ENCODE data around the gene ST6GAL1.

Gene ST6GAL1

GRCh38 chr3:187036394-187036793, 106.1 kb downstream of the ST6GAL1 start:
- ATAC-seq = no peak
- Mint-ChIP-seq H3K4me1 (peaks cover 62% of the 10 kb centered on the region), H3K36me3 (ENCODE audit: low read depth) (peaks cover 74% of the 10 kb centered on the region)

GRCh38 chr3:187039100-187039722, 108.9 kb downstream of the ST6GAL1 start:
- Mint-ChIP-seq H3K4me1 (peaks cover 67% of the 10 kb centered on the region), H3K27me3 (no peaks in the 10 kb centered on the region), H3K4me3 (no peak overlapping the region), H3K36me3 (ENCODE audit: low read depth) (peaks cover 79% of the 10 kb centered on the region), H3K27ac (peak overlapping the region; percentile 97), H3K9me3 (peaks cover 11% of the 10 kb centered on the region)
- ATAC-seq (no peak), DNase-seq (no peak)

More at GRCh38 chr3:187036394-187036793, 106.1 kb downstream of the ST6GAL1 start:
- no peak for DNase-seq
- Mint-ChIP-seq H3K9me3 (peaks cover 24% of the 10 kb centered on the region), H3K27ac (no peak overlapping the region), H3K27me3 (no peaks in the 10 kb centered on the region), H3K4me3 (no peak overlapping the region)

GRCh38 chr3:187039723-187040414, 109.5 kb downstream of the ST6GAL1 start:
- ATAC-seq = no peak
- Mint-ChIP-seq H3K9me3 (peaks cover 5% of the 10 kb centered on the region), H3K27me3 (no peaks in the 10 kb centered on the region), H3K4me1 (peaks cover 67% of the 10 kb centered on the region), H3K36me3 (ENCODE audit: low read depth) (peaks cover 77% of the 10 kb centered on the region), H3K4me3 (no peak overlapping the region), H3K27ac (peak overlapping the region; percentile 97)
- DNase-seq = no peak

GRCh38 chr3:187040516-187041361, 110.4 kb downstream of the ST6GAL1 start:
- peak overlapping the region; percentile 97 for H3K27ac Mint-ChIP-seq
- H3K4me3 Mint-ChIP-seq = no peak overlapping the region
- ATAC-seq (no peak), DNase-seq (no peak)
- no peaks in the 10 kb centered on the region for H3K27me3 Mint-ChIP-seq
- H3K36me3 Mint-ChIP-seq (ENCODE audit: low read depth) = peaks cover 79% of the 10 kb centered on the region
- peaks cover 74% of the 10 kb centered on the region for H3K4me1 Mint-ChIP-seq
- no peaks in the 10 kb centered on the region for H3K9me3 Mint-ChIP-seq

- Mint-ChIP-seq H3K36me3 (ENCODE audit: low read depth) (peaks cover 79% of the 10 kb centered on the region), H3K27ac (peak overlapping the region; percentile 97), H3K4me3 (peak overlapping the region; percentile 65), H3K4me1 (peaks cover 83% of the 10 kb centered on the region), H3K27me3 (no peaks in the 10 kb centered on the region), H3K9me3 (no peaks in the 10 kb centered on the region)
- no peak for DNase-seq
- peak; percentile 94 for ATAC-seq
These were observed 111.3 kb downstream of the ST6GAL1 start for GRCh38 chr3:187041362-187042307.

GRCh38 chr3:187042346-187042745, 112.0 kb downstream of the ST6GAL1 start:
- H3K27ac Mint-ChIP-seq = peak overlapping the region; percentile 97
- DNase-seq (no peak), ATAC-seq (no peak)
- H3K27me3 Mint-ChIP-seq = no peaks in the 10 kb centered on the region
- no peaks in the 10 kb centered on the region for H3K9me3 Mint-ChIP-seq
- H3K4me1 Mint-ChIP-seq = peaks cover 89% of the 10 kb centered on the region
- H3K36me3 Mint-ChIP-seq (ENCODE audit: low read depth) = peaks cover 82% of the 10 kb centered on the region
- peak overlapping the region; percentile 65 for H3K4me3 Mint-ChIP-seq

- peaks cover 88% of the 10 kb centered on the region for H3K36me3 Mint-ChIP-seq (ENCODE audit: low read depth)
- H3K4me1 Mint-ChIP-seq = peaks cover 91% of the 10 kb centered on the region
- peak overlapping the region; percentile 97 for H3K27ac Mint-ChIP-seq
- H3K4me3 Mint-ChIP-seq = peak overlapping the region; percentile 65
- no peaks in the 10 kb centered on the region for H3K27me3 Mint-ChIP-seq
- DNase-seq (no peak), ATAC-seq (no peak)
- no peaks in the 10 kb centered on the region for H3K9me3 Mint-ChIP-seq
These were observed 112.6 kb downstream of the ST6GAL1 start for GRCh38 chr3:187042874-187043458.

- ATAC-seq (no peak), DNase-seq (no peak)
- H3K4me3 Mint-ChIP-seq = peak overlapping the region; percentile 65
- peaks cover 86% of the 10 kb centered on the region for H3K36me3 Mint-ChIP-seq (ENCODE audit: low read depth)
- peaks cover 4% of the 10 kb centered on the region for H3K9me3 Mint-ChIP-seq
- H3K4me1 Mint-ChIP-seq = peaks cover 90% of the 10 kb centered on the region
- peak overlapping the region; percentile 97 for H3K27ac Mint-ChIP-seq
- no peaks in the 10 kb centered on the region for H3K27me3 Mint-ChIP-seq
These were observed 113.9 kb downstream of the ST6GAL1 start for GRCh38 chr3:187044206-187044605.

- Mint-ChIP-seq H3K4me1 (peaks cover 90% of the 10 kb centered on the region), H3K9me3 (peaks cover 4% of the 10 kb centered on the region), H3K4me3 (peak overlapping the region; percentile 27), H3K36me3 (ENCODE audit: low read depth) (peaks cover 86% of the 10 kb centered on the region), H3K27me3 (no peaks in the 10 kb centered on the region), H3K27ac (peak overlapping the region; percentile 41)
- ATAC-seq (no peak), DNase-seq (no peak)
These were observed 114.7 kb downstream of the ST6GAL1 start for GRCh38 chr3:187044867-187045552.

GRCh38 chr3:187046033-187046432, 115.7 kb downstream of the ST6GAL1 start:
- ATAC-seq = no peak
- Mint-ChIP-seq H3K36me3 (ENCODE audit: low read depth) (peaks cover 86% of the 10 kb centered on the region), H3K4me1 (peaks cover 90% of the 10 kb centered on the region), H3K9me3 (peaks cover 4% of the 10 kb centered on the region), H3K27ac (peak overlapping the region; percentile 47), H3K4me3 (no peak overlapping the region), H3K27me3 (no peaks in the 10 kb centered on the region)
- DNase-seq = no peak

- peak overlapping the region; percentile 10 for H3K4me3 Mint-ChIP-seq
These were observed 119.3 kb downstream of the ST6GAL1 start for GRCh38 chr3:187049462-187050101.

GRCh38 chr3:187051066-187051465, 120.7 kb downstream of the ST6GAL1 start:
- no peak overlapping the region for H3K4me3 Mint-ChIP-seq
- H3K9me3 Mint-ChIP-seq = peaks cover 19% of the 10 kb centered on the region
- H3K27me3 Mint-ChIP-seq = no peaks in the 10 kb centered on the region
- H3K4me1 Mint-ChIP-seq = peaks cover 68% of the 10 kb centered on the region
- H3K27ac Mint-ChIP-seq = peak overlapping the region; percentile 69
- ATAC-seq = peak; percentile 55
- peaks cover 92% of the 10 kb centered on the region for H3K36me3 Mint-ChIP-seq (ENCODE audit: low read depth)
- DNase-seq = no peak

More at GRCh38 chr3:187049462-187050101, 119.3 kb downstream of the ST6GAL1 start:
- DNase-seq = no peak
- peaks cover 74% of the 10 kb centered on the region for H3K4me1 Mint-ChIP-seq
- H3K27me3 Mint-ChIP-seq = no peaks in the 10 kb centered on the region
- H3K27ac Mint-ChIP-seq = peak overlapping the region; percentile 69
- ATAC-seq = peak; percentile 66
- H3K36me3 Mint-ChIP-seq (ENCODE audit: low read depth) = peaks cover 88% of the 10 kb centered on the region
- H3K9me3 Mint-ChIP-seq = peaks cover 8% of the 10 kb centered on the region
